D341Med (cell line): ENCODE data around the gene RAPH1.
"Not testable (repeated sequence)": the region's sequence is repeated elsewhere in the genome, so short reads cannot be mapped to it uniquely, and the experiment has no call there.

ENCODE experiments used
- DNase-seq: peaks from one replicate; pipeline ENCODE4 v3.0.0; 2012; ENCODE audit warnings: low spot score

The RAPH1 gene

GRCh38 chr2:203544402-203544801 is 9.3 kb upstream of the RAPH1 start:
- DNase-seq, result no peak

- no peak for DNase-seq
Observed at GRCh38 chr2:203543898-203544328, 8.8 kb upstream of the RAPH1 start.

DNA sequence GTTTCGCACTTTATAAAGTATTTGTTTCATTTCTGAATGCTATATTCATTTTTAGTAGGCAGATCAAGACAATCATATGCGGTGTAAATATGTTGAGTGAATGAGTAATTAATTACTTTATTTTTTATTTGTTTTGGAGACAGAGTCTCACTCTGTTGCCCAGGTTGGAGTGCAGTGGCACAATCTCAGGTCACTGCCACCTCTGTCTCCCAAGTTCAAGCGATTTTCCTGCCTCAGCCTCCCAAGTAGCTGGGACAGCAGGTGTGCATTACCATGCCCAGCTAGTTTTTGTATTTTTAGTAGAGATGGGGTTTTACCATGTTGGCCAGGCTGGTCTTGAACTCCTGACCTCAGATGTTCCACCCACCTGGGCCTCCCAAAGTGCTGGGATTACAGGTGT is 5.5 kb upstream of the RAPH1 start:
- not testable (repeated sequence) for DNase-seq

- not testable (repeated sequence) for DNase-seq
Observed at GRCh38 chr2:203538237-203538636, 3.1 kb upstream of the RAPH1 start.

DNA sequence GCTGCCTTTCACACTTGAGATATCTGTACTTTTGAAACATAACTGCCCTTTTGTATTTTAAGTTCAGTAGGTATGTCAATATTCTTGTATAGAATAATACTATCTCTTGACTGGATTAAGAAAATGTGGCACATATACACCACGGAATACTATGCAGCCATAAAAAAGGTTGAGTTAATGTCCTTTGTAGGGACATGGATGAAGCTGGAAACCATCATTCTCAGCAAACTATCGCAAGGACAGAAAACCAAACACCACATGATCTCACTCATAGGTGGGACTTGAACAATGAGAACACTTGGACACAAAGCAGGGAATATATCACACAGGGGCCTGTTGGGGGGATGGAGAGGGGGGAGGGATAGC is 1.5 kb upstream of the RAPH1 start:
- DNase-seq, result not testable (repeated sequence)

DNA sequence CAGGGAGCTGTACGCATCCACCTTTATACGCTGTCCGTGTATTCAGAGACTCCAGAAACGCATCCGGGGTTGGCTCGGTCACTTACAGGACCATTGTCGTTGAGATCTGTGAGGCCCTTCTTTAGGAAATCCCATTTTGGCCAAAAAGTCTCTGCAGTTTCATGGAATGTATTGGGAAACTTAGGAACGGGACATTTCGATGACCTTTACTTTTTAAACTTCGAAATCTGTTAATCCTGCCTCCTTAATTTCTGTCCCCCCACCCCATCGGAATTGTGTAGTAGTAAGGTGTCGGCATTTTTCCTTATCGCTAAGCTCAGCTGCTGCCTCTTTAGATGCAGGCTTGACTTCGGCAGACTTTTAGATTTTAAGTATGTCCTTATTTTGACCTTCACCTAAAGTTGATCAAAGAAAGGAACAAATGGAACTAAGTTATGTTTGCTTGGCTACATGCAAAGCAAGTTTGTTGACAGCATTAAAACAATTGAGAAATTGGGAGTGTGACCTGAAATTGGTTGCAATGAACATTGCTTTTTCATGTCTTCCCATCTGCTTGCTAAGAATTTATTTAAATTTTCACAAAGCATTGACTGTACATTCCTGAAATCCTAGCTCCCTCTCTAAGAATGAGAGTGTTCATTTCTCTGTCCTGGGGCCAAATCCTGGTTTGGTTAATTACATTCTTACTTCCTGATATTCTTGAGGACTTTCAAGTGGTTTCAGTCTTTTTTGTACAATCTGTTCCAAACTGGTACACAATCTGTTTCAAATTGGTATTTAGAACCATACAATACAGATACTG is 884 bp upstream of the RAPH1 start:
- no peak for DNase-seq

DNA sequence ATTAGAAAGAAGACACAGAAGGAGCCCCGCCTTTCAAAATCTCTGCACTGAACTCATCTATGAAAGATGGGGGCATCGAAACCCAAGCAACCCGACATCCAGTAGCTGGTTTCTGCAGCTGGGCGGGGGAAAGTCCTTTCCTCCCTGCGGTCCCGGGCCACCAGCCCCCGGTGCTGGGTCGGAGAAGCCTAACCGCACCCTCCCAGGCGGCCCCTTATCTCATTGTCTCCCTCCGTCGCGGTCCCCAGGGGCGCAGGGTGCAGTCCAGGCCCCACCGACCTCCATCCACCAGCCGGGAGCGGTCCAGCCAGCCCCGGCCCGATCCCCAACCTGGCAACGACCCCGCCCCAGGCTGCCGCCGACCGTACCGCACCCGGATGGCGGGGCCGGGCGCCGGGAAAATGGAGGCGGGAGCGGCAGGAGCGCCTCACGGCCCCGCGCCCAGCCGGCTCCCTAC is 452 bp downstream of the RAPH1 start:
- peak; percentile 84 for DNase-seq

DNA sequence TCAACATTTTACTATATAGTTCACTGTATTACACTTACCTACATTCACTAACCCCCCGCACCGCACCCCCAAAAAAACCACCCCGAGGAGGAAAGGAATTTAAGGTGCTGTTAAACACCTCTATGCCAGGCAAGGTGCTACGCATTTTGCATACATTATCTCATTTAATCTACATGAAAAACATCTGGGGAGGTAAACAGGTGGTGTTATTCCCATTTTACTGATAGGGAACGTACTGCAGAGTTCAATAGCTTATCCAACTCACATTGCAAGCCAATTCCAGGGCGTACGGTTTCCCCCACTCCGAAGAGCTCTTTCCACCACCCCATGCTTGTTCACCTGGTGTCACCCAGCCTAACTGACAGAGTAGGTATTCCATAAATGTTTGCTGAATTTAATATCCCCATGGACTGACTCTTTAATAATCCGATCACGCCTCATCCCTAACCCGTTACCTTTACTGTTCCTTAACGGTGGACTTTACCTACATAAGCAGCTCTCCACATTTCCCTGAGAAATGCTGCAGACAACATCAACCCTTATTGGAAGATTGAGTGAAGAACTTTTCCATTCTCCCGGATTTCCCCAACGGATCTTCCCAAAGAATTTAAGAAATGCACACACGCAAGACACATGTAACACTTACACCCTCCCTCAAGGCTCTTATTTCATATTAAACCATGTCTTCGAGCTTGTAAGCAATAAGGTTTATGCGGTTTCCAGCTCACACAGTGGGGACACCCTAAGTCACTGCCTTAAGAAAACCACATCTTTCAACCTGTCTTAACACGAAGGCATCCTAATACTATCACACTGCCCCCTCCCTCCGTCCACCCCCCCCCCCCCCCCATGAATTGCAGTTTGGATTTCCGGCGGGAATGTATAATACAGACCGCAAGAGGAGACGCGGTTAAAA is 1.2 kb downstream of the RAPH1 start:
- peak; percentile 17 for DNase-seq

DNA sequence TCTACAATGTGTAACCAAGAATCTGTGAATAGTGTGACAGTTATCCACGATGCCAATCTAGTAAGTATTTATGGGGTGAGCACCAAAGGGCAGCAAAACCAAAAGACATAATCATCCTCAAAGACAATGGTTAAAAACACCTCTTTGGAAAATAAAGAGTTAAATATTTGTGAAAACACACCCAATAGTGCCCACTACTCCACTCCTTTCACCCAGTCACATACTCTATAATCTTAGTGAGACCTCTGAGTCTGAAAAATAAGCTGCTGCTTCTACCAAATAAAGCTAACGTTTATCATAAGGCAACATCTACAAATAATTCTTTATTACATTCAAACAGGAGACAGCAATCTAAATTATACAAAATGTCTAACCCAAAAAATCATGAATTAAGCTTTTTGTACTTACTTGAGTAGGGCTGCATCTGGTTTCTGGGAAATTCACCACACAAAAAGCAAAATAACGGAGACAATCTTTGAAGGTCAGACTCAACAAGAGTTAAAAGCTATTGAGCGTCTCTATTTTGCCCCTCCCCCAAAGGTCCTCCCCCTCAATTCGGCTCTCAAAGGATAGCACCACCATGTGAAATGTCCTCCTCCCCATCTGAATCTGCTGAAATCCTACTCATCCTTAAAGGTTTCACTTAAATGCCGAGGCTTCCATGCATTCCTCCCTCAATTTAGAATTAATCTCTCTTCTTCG is 2.0 kb downstream of the RAPH1 start:
- DNase-seq, result no peak

DNA sequence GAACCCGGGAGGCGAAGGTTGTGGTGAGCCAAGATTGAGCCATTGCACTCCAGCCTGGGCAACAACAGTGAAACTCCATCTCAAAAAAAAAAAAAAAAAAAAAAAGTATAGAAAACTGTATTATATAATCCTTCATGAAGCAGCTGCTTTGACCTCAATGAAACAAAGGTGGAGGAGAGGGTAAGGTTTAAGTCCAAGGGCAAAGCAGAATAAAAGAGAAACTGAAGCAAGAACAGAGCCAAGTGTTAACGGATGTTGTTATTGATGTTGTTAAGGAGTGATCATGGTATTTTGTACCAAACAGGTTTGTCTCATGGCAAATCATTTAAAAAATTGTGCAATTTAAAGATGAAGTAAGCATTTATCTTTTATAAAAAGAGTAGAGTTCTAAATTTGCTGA is 7.4 kb downstream of the RAPH1 start:
- no peak for DNase-seq

DNA sequence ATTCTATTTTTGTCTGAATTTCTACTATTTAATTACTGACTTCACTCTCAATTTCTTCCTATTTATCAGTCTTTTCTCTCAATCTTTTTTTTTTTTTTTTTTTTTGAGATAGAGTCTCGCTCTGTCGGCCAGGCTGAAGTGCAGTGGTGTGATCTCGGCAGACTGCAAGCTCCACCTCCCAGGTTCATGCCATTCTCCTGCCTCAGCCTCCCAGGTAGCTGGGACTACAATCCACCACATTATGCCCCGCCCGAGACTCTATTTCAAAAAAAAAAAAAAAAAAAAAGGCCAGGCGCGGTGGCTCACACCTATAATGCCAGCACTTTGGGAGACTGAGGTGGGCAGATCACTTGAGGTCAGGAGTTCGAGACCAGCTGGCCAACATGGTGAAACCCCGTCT is 21.8 kb downstream of the RAPH1 start:
- not testable (repeated sequence) for DNase-seq

GRCh38 chr2:203510941-203511305 is 24.2 kb downstream of the RAPH1 start:
- no peak for DNase-seq

DNA sequence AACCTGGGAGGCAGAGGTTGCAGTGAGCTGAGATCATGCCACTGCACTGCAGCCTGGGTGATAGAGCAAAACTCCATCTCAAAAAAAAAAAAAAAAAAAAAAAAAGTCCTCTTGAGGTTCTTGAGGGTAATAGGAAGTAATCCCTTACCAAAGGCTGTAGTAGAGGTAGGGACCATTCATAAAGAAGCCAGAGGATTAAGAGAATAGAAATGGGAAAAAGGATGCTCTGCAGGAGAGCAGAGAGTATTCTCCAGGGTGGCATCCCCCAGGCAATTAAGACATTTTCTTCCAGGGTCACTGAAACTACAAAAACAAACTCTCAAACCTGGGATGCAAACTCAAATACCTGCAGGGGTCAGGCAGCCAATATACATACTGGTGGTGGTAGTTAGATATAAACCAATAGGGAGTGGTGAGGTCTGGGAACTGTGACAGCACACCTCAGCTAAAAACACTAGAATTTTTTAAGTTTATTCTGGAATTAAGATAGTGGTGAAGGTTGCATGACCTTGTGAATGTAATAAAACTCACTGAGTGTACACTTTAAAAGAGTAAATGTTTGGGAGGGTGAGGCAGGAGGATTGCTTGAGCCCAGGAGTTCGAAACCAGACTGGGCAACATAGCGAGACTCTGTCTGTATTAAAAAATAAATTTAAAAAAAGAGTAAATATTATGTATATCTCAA is 24.7 kb downstream of the RAPH1 start:
- DNase-seq, result no peak

DNA sequence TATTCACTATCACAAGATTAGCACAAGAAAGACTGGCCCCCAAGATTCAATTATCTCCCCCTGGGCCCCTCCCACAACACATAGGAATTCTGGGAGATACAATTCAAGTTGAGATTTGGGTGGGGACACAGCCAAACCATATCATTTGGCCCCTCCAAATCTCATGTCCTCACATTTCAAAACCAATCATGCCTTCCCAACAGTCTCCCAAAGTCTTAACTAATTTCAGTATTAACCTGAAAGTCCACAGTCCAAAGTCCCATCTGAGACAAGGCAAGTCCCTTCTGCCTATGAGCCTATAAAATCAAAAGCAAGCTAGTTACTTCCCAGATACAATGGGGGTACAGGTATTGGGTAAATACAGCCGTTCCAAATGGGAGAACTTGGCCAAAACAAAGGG is 31.6 kb downstream of the RAPH1 start:
- not testable (repeated sequence) for DNase-seq

DNA sequence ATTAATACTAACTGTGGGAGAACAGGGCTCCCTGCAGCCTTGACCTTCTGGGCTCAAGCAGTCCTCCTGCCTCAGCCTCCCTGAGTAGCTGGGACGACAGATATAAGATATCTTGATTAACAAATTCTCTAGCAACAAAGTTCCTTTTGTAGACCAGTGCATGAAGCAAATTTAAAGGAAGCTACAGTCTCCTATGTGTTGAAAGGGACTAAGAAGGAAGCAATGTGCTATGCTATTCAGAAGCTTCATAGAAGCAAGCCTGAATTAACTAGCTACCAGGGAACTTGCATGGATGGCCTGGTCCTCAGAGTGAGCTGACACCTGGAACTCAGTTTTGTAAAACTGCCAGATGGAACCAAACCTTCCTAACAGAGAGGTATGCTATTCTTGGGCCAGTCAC is 33.2 kb downstream of the RAPH1 start:
- no peak for DNase-seq

GRCh38 chr2:203500951-203501350 is 34.1 kb downstream of the RAPH1 start:
- DNase-seq, result no peak

DNA sequence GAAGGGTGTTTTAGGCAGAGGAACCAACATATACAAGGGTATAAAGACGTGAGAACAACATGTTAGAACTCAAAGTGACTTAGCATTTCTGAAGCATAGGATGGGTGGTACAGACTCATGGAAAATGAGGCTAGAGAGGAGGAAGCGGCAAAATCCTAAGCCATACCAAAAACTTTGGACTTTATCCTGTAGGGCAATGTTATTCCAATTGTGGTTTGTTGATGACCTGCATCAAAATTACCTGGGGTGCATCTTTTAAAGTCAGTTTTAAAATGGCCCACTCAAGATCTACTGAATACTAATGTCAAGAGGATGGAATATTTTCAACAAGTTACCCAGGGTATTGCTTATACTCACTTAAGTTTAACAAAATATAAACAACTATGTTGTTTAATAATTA is 34.8 kb downstream of the RAPH1 start:
- no peak for DNase-seq

GRCh38 chr2:203498161-203498560 is 36.9 kb downstream of the RAPH1 start:
- DNase-seq, result no peak

DNA sequence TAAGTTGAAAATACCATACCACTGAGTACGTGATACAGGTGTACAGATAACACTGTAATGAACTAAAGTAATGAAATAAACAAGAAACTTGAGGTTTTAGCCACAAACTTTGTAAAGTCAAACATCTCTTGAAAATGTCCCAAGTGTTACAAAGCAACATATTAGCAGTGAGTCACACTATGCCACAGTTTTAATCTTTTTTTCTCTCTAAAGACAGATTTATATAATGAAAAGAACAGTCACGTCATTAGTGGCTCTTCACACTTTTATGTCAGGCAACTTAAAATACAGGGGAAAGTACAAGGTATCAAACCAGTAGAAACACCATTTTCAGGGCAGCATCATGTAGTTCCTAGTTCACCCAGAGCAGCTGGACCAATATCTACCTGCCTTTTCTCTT is 42.1 kb downstream of the RAPH1 start:
- no peak for DNase-seq

DNA sequence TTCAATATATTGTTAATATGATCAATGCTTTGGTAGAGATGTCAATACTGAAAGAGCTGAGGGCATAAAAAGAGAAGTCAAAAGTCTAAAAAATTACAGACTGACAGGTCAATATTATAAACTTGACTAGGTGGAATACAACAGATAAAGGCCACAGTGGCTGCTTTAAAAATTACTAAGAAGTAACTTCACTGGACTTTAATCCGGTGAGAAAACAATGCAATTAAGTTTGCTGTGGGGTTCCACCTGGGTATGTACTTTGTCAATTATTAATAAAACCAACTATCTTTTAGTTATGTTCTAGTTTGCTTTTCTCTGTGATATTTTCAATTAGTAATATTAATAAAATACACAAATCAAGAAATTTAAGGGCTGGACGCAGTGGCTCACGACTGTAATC is 44.7 kb downstream of the RAPH1 start:
- no peak for DNase-seq

- DNase-seq, result no peak
Observed at GRCh38 chr2:203489531-203489930, 45.6 kb downstream of the RAPH1 start.
